Measurements from ENCODE around the gene RTN4R.

The RTN4R gene

DNA sequence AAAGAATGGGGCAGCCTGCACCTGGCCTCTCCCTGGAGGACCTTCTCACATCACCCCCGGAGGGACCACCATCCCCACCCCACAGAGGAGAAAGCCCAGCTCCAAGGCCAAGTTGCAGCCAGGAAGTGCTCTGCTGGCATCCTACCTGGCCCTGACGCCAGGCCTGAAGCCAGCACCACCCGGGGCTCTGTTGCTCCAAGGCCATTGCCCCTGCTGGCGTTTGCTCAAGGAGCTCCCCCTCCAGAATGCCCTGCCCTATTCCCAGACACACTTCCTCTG, 10.2 kb downstream of the RTN4R start:
- H3K27ac ChIP-seq: no peak overlapping the region
- TF ChIP-seq CTCF (conservative IDR thresholded peaks at IDR 0.05): no peak

DNA sequence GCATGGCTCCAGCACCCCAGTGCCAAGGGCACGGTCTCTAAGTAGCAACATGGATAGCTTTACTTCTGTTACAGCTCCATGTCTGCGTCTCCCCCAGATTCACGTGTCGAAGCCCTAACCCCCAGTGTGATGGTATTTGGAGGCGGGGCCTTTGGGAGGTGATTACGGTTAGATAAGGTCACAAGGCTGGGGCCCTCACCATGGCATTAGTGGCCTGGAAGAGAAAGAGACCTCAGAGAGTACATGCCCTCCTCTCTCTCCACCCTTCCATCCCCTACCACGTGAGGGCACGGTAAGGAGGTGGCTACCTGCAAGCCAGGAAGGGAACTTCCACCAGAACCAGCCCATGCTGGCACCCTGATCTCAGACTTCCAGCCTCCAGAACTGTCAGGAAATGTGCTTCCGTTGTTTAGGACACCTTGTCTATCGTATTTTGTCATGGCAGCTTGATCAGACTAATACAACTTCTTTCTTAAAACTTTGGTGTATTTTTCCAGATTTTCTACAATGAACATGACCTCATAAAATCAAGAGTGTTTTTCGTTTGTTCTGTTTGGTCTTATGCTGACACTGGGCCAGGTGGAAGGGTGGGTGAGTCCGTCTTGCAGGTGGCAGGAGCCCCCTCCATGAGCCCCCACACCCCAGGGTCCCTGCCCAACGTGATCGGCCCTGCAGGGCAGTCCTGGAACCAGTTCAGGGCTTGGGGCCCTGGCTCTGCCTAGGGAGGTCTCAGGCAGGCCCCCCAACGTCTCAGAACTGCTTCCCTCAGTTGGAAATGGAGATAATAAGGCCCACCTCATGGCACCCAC, 10.7 kb downstream of the RTN4R start:
- no peak for TF ChIP-seq CTCF (conservative IDR thresholded peaks at IDR 0.05)

DNA sequence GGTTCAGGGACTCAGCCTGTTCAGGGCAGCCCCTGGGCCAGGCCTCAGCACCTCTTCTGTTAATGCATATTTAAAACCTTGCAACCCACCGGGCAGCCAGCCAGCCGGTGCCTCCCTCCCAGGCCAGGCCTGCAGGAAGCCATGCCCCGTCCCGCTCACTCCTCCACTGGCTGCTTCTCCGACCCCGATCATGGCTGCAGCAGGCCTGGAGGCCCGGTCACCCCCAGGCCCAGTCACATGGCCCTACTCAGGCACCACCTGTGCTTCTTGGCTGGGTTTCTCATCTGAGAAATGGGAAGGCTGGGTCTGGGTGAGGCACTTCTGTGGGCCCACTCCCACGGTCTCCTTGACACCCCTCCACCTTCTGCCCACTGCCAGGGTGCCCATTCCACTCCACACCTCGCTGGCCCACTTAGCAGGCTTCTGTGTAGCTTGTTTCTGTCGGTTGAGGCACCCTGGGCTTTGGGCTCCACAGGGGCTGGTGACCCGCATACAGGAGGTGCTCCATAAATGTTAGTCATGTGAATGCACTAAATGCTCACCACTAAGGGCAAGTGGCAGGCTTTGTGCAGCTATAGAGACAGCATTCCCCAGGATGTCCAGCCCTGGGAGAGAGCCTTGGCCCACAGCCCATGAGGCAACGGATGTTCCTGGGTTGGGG, 11.4 kb downstream of the RTN4R start:
- H3K27ac ChIP-seq: no peak overlapping the region
- no peak for TF ChIP-seq CTCF (conservative IDR thresholded peaks at IDR 0.05)

More for the DNA sequence above, 10.7 kb downstream of the RTN4R start:
- H3K27ac ChIP-seq: no peak overlapping the region

GRCh38 chr22:20256027-20256426, 12.1 kb downstream of the RTN4R start:
- H3K27ac ChIP-seq: peak overlapping the region; percentile 54; the same call in 1 of the 2 replicates

GRCh38 chr22:20254975-20255946, 12.9 kb downstream of the RTN4R start:
- peak overlapping the region; percentile 54 for H3K27ac ChIP-seq
- no peak for TF ChIP-seq CTCF (conservative IDR thresholded peaks at IDR 0.05)

More at GRCh38 chr22:20256027-20256426, 12.1 kb downstream of the RTN4R start:
- no peak for TF ChIP-seq CTCF (conservative IDR thresholded peaks at IDR 0.05)

- no peak for TF ChIP-seq CTCF (conservative IDR thresholded peaks at IDR 0.05)
- H3K27ac ChIP-seq: no peak overlapping the region
These were observed 15.0 kb downstream of the RTN4R start for GRCh38 chr22:20253161-20253560.

DNA sequence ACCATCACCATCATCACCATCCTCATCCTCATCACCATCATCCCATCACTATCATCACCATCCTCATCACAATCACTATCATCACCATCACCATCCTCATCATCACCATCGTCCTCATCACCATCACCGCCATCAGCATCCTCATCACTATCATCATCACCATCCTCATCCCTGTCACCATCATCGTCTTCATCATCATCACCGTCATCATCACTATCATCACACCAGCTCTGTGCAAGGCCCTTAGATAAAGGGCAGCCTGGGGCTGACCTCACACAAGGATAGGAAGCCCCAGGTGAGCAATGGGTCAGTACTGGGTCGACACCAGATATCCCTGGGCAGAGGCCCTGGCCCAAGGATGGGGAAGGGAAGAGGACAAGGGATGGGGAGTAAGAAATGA, 16.1 kb downstream of the RTN4R start:
- TF ChIP-seq CTCF (conservative IDR thresholded peaks at IDR 0.05): no peak
- no peak overlapping the region for H3K27ac ChIP-seq

Data from VCaP (cell line).